ENCODE data around the gene MGAT4C.

Gene MGAT4C

GRCh38 chr12:86230516-86231146, 25.6 kb downstream of the MGAT4C start:
- no peak for DNase-seq (ENCODE audit: low read depth, low spot score)
- H3K27ac ChIP-seq = no peak overlapping the region

- H3K27ac ChIP-seq = no peak overlapping the region
- no peak for DNase-seq (ENCODE audit: low read depth, low spot score)
Observed at GRCh38 chr12:86229772-86230171, 26.4 kb downstream of the MGAT4C start.

- no peak overlapping the region for H3K27ac ChIP-seq
- DNase-seq (ENCODE audit: low read depth, low spot score) = no peak
Observed at GRCh38 chr12:86228656-86229055, 27.5 kb downstream of the MGAT4C start.

- H3K27ac ChIP-seq = no peak overlapping the region
- no peak for DNase-seq (ENCODE audit: low read depth, low spot score)
Observed at GRCh38 chr12:86226481-86226880, 29.7 kb downstream of the MGAT4C start.

GRCh38 chr12:86216591-86216990, 39.6 kb downstream of the MGAT4C start:
- no peak for DNase-seq (ENCODE audit: low read depth, low spot score)
- no peak overlapping the region for H3K27ac ChIP-seq

GRCh38 chr12:86213012-86213411, 43.2 kb downstream of the MGAT4C start:
- DNase-seq (ENCODE audit: low read depth, low spot score) = no peak
- no peak overlapping the region for H3K27ac ChIP-seq

- H3K27ac ChIP-seq = no peak overlapping the region
- no peak for DNase-seq (ENCODE audit: low read depth, low spot score)
Observed at GRCh38 chr12:86198696-86199444, 57.3 kb downstream of the MGAT4C start.

- DNase-seq (ENCODE audit: low read depth, low spot score) = no peak
- no peak overlapping the region for H3K27ac ChIP-seq
Observed at GRCh38 chr12:86196465-86196864, 59.7 kb downstream of the MGAT4C start.

GRCh38 chr12:86194721-86195120, 61.5 kb downstream of the MGAT4C start:
- DNase-seq (ENCODE audit: low read depth, low spot score) = no peak
- no peak overlapping the region for H3K27ac ChIP-seq

GRCh38 chr12:86193931-86194330, 62.3 kb downstream of the MGAT4C start:
- no peak overlapping the region for H3K27ac ChIP-seq
- no peak for DNase-seq (ENCODE audit: low read depth, low spot score)

- DNase-seq (ENCODE audit: low read depth, low spot score) = no peak
- H3K27ac ChIP-seq = no peak overlapping the region
Observed at GRCh38 chr12:86188226-86188625, 68.0 kb downstream of the MGAT4C start.

GRCh38 chr12:86186449-86186848, 69.7 kb downstream of the MGAT4C start:
- DNase-seq (ENCODE audit: low read depth, low spot score) = no peak
- H3K27ac ChIP-seq = no peak overlapping the region

- DNase-seq (ENCODE audit: low read depth, low spot score) = no peak
- no peak overlapping the region for H3K27ac ChIP-seq
Observed at GRCh38 chr12:86179855-86180254, 76.3 kb downstream of the MGAT4C start.

GRCh38 chr12:86174188-86174587, 82.0 kb downstream of the MGAT4C start:
- DNase-seq (ENCODE audit: low read depth, low spot score) = no peak
- no peak overlapping the region for H3K27ac ChIP-seq

GRCh38 chr12:86172913-86173443, 83.2 kb downstream of the MGAT4C start:
- no peak for DNase-seq (ENCODE audit: low read depth, low spot score)
- no peak overlapping the region for H3K27ac ChIP-seq

GRCh38 chr12:86170051-86170450, 86.1 kb downstream of the MGAT4C start:
- DNase-seq (ENCODE audit: low read depth, low spot score) = no peak
- no peak overlapping the region for H3K27ac ChIP-seq

- no peak for DNase-seq (ENCODE audit: low read depth, low spot score)
- H3K27ac ChIP-seq = no peak overlapping the region
Observed at GRCh38 chr12:86158956-86159355, 97.2 kb downstream of the MGAT4C start.

- H3K27ac ChIP-seq = no peak overlapping the region
- no peak for DNase-seq (ENCODE audit: low read depth, low spot score)
Observed at GRCh38 chr12:86154620-86155019, 101.6 kb downstream of the MGAT4C start.

GRCh38 chr12:86148612-86149011, 107.6 kb downstream of the MGAT4C start:
- no peak overlapping the region for H3K27ac ChIP-seq
- no peak for DNase-seq (ENCODE audit: low read depth, low spot score)

GRCh38 chr12:86148071-86148470, 108.1 kb downstream of the MGAT4C start:
- no peak overlapping the region for H3K27ac ChIP-seq
- peak; percentile 36 for DNase-seq (ENCODE audit: low read depth, low spot score)

- no peak for DNase-seq (ENCODE audit: low read depth, low spot score)
- no peak overlapping the region for H3K27ac ChIP-seq
Observed at GRCh38 chr12:86145156-86145555, 111.0 kb downstream of the MGAT4C start.

- no peak overlapping the region for H3K27ac ChIP-seq
- DNase-seq (ENCODE audit: low read depth, low spot score) = no peak
Observed at GRCh38 chr12:86143162-86143561, 113.0 kb downstream of the MGAT4C start.
